GM19463 (cell line): Measurements from ENCODE around the gene ANKRD13C.
"Not testable (repeated sequence)": the region's sequence is repeated elsewhere in the genome, so short reads cannot be mapped to it uniquely, and the experiment has no call there.

Experiments
- ATAC-seq: cut with Tn5 transposase; IDR thresholded peaks from one replicate; pipeline ENCODE4 v1.9.1; 2021; ENCODE audit warnings: mild to moderate bottlenecking, moderate library complexity; ENCODE audit not compliant: unreplicated experiment

ANKRD13C gene

DNA sequence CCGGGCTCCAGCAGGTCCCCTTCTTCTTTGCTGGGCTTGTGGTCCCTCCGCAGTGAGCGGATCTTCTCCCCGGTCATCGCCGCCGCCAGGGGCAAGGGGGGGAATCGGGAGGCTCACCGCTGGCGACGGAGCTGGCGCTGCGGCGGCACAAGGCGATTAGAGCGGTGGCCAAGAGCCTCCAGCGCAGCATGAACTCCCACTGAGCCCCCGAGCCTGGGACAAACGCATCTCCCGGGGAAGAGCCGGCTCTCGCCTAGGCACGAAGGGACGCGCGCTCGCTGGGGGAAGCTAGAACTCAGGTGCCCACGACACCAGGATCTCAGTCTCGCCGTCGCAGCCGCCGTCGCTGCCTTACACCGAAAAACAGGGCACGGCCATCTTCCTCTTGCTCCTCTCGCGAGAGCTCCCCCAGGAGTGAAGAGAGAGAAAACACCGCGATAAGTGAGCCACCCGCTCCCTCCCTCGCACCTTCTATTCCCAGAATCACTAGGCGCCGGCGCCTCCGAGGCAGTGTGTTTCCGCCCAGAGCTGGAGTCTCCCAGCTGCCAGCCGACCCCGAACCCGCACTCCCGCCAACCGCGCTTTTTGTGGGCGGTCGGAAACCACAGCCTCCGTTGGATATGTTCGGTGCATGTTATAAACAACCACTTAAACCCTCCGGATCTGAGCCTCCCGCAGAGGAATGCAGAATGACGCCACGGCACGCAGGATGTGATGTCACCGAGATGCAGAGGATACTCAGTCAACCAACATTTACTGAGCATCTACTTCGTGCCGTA is at the start of gene ANKRD13C:
ANKRD13C (minus strand) TSS at position 391 of the 779 bp plus-strand sequence; CDS start at position 77, 314 bp downstream.
- ATAC-seq: peak; percentile 87

- no peak for ATAC-seq
Observed at GRCh38 chr1:70403759-70404158, 49.2 kb upstream of the ANKRD13C start.

DNA sequence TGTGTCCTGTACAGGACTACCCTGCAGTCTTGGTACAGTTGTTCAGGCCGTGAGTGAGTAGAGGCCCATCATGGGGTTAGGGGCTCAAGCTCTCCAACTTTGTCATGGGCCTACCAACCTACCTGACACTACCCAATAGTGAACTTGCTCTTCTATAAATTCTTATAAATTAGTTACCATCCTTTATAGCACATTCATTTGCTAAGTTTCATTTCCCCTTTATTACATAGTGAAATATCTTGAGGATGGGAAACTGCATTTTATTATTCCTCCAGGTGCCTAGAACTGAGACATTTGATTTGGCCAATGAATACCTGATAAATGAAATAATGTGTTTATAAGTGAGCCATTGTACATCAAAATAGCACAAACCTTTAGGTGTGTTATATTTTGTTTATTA is 47.5 kb upstream of the ANKRD13C start:
- ATAC-seq: no peak

DNA sequence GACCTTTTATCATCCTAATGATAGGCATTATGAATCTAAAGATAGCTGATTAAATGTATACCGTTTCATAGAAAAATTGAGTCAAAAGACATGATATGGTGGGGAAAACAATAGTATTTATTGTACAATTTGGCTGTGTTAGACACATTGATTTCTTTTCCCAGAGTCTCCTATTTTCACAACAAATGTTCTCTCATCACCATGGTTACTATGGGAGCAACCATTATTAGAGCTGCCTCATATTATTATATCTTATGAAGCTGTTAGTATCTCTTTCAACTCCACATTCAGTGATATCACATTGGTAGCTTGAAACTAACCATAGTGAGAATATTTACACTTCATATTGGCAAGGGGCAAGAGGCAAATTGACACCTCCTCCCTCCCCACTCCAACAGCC is 45.8 kb upstream of the ANKRD13C start:
- ATAC-seq: no peak

GRCh38 chr1:70397013-70397412 is 42.5 kb upstream of the ANKRD13C start:
- no peak for ATAC-seq

DNA sequence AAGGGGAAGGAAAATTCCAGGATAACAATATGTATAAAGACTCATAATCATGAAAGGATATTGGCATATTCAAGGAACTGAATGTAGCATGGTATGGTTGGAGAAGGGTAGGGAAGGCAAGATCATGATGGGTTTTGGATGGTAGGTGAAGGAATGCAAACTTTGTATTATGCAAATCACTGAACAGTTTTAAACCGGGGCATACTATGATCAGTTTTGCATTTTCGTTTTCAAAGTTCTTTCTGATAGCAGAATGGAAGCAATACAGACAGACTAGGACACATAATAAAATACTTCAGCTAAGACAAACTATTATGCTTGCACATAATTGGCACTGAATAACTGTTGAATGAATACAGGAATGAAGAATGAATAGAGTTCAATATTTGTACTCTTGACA is 42.1 kb upstream of the ANKRD13C start:
- ATAC-seq: no peak

DNA sequence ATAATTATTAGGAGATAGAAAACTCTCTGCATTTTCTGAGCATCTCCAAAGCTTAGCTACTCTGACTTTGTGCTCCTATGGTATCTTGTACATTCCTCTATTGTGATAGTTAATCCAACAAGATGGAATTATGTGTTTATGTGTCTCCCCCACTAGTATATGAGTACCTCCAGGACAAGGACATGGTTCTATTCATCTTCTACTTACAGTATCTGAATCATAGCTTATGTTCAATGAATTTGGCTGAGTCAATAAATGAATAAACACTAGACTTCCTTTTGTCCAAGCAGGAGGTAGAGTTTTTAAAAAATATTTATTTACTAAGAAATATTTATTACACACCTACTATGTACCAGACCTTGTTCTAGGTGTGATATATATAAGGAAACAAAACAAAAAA is 38.1 kb upstream of the ANKRD13C start:
- no peak for ATAC-seq

GRCh38 chr1:70387507-70387906 is 33.0 kb upstream of the ANKRD13C start:
- ATAC-seq: no peak

- ATAC-seq: no peak
Observed at GRCh38 chr1:70386121-70386520, 31.6 kb upstream of the ANKRD13C start.

GRCh38 chr1:70385477-70385876 is 31.0 kb upstream of the ANKRD13C start:
- no peak for ATAC-seq

GRCh38 chr1:70384542-70384941 is 30.0 kb upstream of the ANKRD13C start:
- no peak for ATAC-seq

- ATAC-seq: no peak
Observed at GRCh38 chr1:70383483-70383882, 29.0 kb upstream of the ANKRD13C start.

- ATAC-seq: peak; percentile 82
Observed at GRCh38 chr1:70382682-70383081, 28.2 kb upstream of the ANKRD13C start.

DNA sequence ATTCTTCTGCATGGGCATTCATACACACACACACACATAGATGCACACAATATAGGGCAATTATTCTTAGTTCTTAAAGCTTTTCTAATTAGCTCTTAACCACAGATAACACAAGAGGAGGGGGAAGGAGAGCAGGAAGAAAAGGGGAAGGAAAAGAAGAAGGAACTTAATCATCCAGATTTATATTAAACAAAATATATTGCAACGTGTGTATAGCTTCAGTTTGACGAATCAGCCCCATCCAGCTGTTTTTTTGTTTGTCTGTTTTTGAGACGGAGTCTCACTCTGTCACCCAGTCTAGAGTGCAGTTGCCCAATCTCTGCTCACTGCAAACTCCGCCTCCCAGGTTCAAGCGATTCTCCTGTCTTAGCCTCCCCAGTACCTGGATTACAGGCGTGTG is 21.7 kb upstream of the ANKRD13C start:
- ATAC-seq: no peak

GRCh38 chr1:70373580-70373979 is 19.1 kb upstream of the ANKRD13C start:
- ATAC-seq: not testable (repeated sequence)

- ATAC-seq: no peak
Observed at GRCh38 chr1:70372426-70372825, 17.9 kb upstream of the ANKRD13C start.

DNA sequence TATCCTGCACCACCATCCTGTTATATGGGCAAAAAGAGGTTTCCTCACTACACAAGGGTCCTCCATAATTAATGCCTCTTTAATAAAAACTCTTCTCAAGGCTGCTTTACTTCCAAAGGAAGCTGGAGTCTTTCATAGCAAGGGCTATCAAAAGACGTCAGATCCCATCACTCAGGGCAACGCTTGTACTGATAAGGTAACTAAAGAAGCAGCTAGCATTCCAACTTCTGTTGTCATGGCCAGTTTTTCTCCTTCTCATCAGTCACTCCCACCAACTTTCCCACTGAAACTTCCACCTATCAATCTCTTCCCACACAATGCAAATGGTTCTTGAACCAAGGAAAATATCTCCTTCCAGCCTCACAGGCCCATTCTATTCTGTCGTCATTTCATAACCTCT is 17.1 kb upstream of the ANKRD13C start:
- not testable (repeated sequence) for ATAC-seq

- not testable (repeated sequence) for ATAC-seq
Observed at GRCh38 chr1:70367397-70367796, 12.9 kb upstream of the ANKRD13C start.

DNA sequence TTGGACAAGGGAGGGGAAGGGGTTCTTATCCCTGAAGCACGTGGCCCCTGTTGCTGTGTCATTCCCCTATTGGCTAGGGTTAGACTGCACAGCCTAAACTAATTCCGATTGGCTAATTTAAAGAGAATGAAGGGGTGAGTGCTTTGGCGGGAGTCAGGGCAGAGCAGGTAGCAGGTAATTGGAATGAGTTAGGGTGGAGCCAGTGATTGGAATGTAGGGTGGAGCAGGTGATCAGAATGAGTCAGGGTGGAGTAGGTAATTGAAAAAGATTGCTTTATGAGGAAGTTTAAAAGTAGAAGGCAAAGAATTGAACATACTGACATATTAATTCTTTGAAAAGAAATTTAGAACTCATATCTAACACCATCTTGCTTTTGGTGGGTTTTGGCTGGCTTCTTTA is 12.5 kb upstream of the ANKRD13C start:
- ATAC-seq: not testable (repeated sequence)

GRCh38 chr1:70366425-70366952 is 12.0 kb upstream of the ANKRD13C start:
- ATAC-seq: not testable (repeated sequence)

DNA sequence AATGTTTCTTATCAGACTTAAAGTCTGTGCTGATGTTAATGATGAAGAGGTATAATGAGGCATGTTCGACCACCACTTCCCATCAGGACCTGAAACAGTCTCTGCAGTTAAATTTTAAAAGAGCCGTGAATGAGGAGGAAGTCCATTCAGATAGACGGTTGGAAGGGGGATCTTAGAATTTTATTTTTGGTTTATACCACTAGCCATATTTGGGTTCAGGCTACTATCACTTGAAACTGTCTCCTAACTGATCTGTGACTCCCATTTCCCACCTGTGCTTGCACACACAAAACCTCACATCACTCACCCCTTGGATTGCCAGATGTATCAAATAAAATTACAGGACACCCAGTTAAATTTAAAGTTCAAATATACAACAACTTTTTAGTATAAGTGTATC is 9.9 kb upstream of the ANKRD13C start:
- ATAC-seq: no peak

DNA sequence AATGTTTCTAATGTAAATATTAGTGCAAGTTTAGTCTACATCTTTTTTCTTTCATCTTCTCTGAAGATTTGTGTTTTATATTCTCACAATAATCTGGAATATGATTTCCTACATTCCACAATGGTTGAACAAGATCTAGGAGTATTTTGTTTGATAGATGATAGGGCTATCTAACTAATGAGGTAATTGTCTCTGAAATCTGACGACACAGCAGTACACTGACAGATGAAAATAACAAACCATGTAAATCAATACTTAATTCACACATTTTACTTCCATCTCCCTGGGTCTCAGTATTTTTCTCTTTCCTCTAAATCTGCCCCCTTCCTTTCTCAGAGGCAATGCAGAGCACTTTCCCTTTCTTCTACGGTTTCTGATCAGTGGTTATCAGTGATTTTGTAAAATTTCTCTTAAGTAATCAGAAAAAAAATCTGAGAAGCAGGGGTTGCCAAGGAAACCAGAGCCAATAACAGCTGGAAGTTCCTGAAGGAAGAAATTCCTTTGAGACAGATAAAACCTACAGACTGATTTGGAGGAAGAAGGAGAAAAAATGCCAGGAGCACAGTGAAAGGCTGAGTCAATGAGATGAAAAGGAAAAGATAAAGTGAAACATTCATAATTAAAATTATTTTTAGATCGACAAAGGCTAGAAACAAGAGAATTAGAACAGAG is 7.3 kb upstream of the ANKRD13C start:
- ATAC-seq: no peak
